HL-60/S4 treated with phorbol 12-myristate 13-acetate at 8.2 ng/mL for 4 days and 3 days (cell line): ENCODE measurements around the gene ING1.
"Not testable (repeated sequence)": the region's sequence is repeated elsewhere in the genome, so short reads cannot be mapped to it uniquely, and the experiment has no call there.

Experiments
- in situ Hi-C: fragments of 300-500 bp; cut with MboI; formaldehyde crosslinking; loops from 2 replicates; pipeline ENCODE4 v1.15.0; 2022; ENCODE audit warnings: low sequenced_read_pairs

ING1 gene

GRCh38 chr13:110713642-110713952 lies at the start of gene ING1:
Gene ING1 (plus strand): TSS chr13:110713700. CDS start chr13:110714150, 450 bp downstream.
- in situ Hi-C loops, result no loop called here

GRCh38 chr13:110664041-110664440 lies 49.5 kb upstream of the ING1 start:
- in situ Hi-C loops, result no loop called here

GRCh38 chr13:110664673-110665072 lies 48.8 kb upstream of the ING1 start:
- in situ Hi-C loops, result no loop called here

- in situ Hi-C loops, result no loop called here
Measured at GRCh38 chr13:110665491-110666254, 47.8 kb upstream of the ING1 start.

- in situ Hi-C loops, result no loop called here
Measured at GRCh38 chr13:110666255-110666533, 47.3 kb upstream of the ING1 start.

GRCh38 chr13:110669036-110669435 lies 44.5 kb upstream of the ING1 start:
- in situ Hi-C loops, result no loop called here

- in situ Hi-C loops, result not testable (repeated sequence)
Measured at GRCh38 chr13:110669814-110670213, 43.7 kb upstream of the ING1 start.

- in situ Hi-C loops, result no loop called here
Measured at GRCh38 chr13:110676595-110677587, 36.6 kb upstream of the ING1 start.

GRCh38 chr13:110677731-110678545 lies 35.6 kb upstream of the ING1 start:
- in situ Hi-C loops, result no loop called here

- in situ Hi-C loops, result no loop called here
Measured at GRCh38 chr13:110680852-110681251, 32.6 kb upstream of the ING1 start.

- in situ Hi-C loops, result no loop called here
Measured at GRCh38 chr13:110681868-110682550, 31.5 kb upstream of the ING1 start.

GRCh38 chr13:110682746-110683145 lies 30.8 kb upstream of the ING1 start:
- in situ Hi-C loops, result no loop called here

- in situ Hi-C loops, result no loop called here
Measured at GRCh38 chr13:110683203-110683883, 30.2 kb upstream of the ING1 start.

- in situ Hi-C loops, result no loop called here
Measured at GRCh38 chr13:110683921-110684320, 29.6 kb upstream of the ING1 start.

- in situ Hi-C loops, result no loop called here
Measured at GRCh38 chr13:110684388-110685056, 29.0 kb upstream of the ING1 start.

GRCh38 chr13:110685305-110686020 lies 28.0 kb upstream of the ING1 start:
- in situ Hi-C loops, result no loop called here

GRCh38 chr13:110687736-110688135 lies 25.8 kb upstream of the ING1 start:
- in situ Hi-C loops, result no loop called here

- in situ Hi-C loops, result no loop called here
Measured at GRCh38 chr13:110689041-110689440, 24.5 kb upstream of the ING1 start.

GRCh38 chr13:110689711-110690110 lies 23.8 kb upstream of the ING1 start:
- in situ Hi-C loops, result no loop called here
